Gastrocnemius medialis (tissue), 4 donors: ENCODE results near the gene CCR4. TPM values are rescaled to one million over a fixed set of nuclear protein-coding genes. Genes with fewer than 3 reads are reported as not detected.
"Not testable (repeated sequence)": the region's sequence is repeated elsewhere in the genome, so short reads cannot be mapped to it uniquely, and the experiment has no call there.

Source experiments
- ATAC-seq, 2 donors: fragments of 150-250 bp; one replicate each; pipeline ENCODE4 v1.9.1; 2016
- DNase-seq, 2 donors: peaks; one replicate each; pipeline ENCODE4 v3.0.0-alpha.2; 2019
- H3K27ac ChIP-seq, 4 donors: fragments of 200-600 bp; sonication (generic); 1 replicate in 1 of 4; 2 replicates in 3 of 4; pipeline ENCODE4 v1.5.1; 2016 to 2018; ENCODE audit warnings: mild to moderate bottlenecking in 2 of 4, moderate library complexity in 1 of 4
- H3K27me3 ChIP-seq, 3 donors: fragments of 200-600 bp; sonication (generic) in 2 of 3; 1 replicate in 1 of 3; 2 replicates in 2 of 3; pipeline versions ENCODE4 v1.5.1 to v1.6.0; 2016 to 2019; ENCODE audit warnings: mild to moderate bottlenecking in 1 of 3, moderate library complexity in 1 of 3
- H3K36me3 ChIP-seq, 2 donors: fragments of 200-600 bp; sonication (generic) in 1 of 2; one replicate each; pipeline ENCODE4 v1.5.1; 2017 to 2018
- H3K4me1 ChIP-seq, 2 donors: fragments of 200-600 bp; sonication (generic) in 1 of 2; one replicate each; pipeline ENCODE4 v1.5.1; 2016 to 2017; ENCODE audit warnings: mild to moderate bottlenecking in 2 of 2
- H3K4me3 ChIP-seq, 4 donors: fragments of 200-600 bp; sonication (generic) in 3 of 4; 1 replicate in 1 of 4; 2 replicates in 3 of 4; pipeline ENCODE4 v1.5.1; 2016 to 2019; ENCODE audit warnings: mild to moderate bottlenecking in 2 of 4
- H3K9me3 ChIP-seq, 3 donors: fragments of 200-600 bp; sonication (generic) in 2 of 3; 1 replicate in 1 of 3; 2 replicates in 2 of 3; pipeline ENCODE4 v1.5.1; 2016 to 2019
- POLR2A ChIP-seq, 2 donors: fragments of 450-650 bp; IDR thresholded peaks; one replicate each; pipeline ENCODE4 v1.6.1; 2017; ENCODE audit warnings: antibody characterized with exemption in 2 of 2, mild to moderate bottlenecking in 2 of 2, moderate library complexity in 2 of 2
- in situ Hi-C, 4 donors: fragments of 200-750 bp; cut with MboI; loops; one replicate each; pipeline versions ENCODE4 v1.15.0 to v1.8.0; 2017; ENCODE audit warnings: low sequenced_read_pairs in 4 of 4
- intact Hi-C: fragments of 100-400 bp; cut with DNase I; formaldehyde crosslinking; loops from one replicate; pipeline ENCODE4 v1.15.1; 2023; ENCODE audit warnings: low total_unique reads
- total RNA-seq, 4 donors: library from RNA; depleted of rRNA; stranded (reverse); fragments of >200 nt; gene quantifications; one replicate each; pipeline versions ENCODE4 v1.1.0 to v1.2.3, GENCODE V29; 2016
- TF ChIP-seq, protein P1 (sequence below), 5 experiments: fragments of 450-650 bp in 3 of 5; fragments of 200-600 bp in 2 of 5; sonication (generic) in 2 of 5; IDR thresholded peaks in 4 of 5; conservative IDR thresholded peaks in 1 of 5; 1 replicate in 4 of 5; 2 replicates in 1 of 5; pipeline ENCODE4 v1.5.1; 2016 to 2019; ENCODE audit warnings: antibody characterized with exemption in 5 of 5, mild to moderate bottlenecking in 3 of 5, moderate library complexity in 3 of 5

Gene CCR4
- total RNA-seq, 4 donors from 2014 or later = 0.07 TPM; not detected in 3

DNA sequence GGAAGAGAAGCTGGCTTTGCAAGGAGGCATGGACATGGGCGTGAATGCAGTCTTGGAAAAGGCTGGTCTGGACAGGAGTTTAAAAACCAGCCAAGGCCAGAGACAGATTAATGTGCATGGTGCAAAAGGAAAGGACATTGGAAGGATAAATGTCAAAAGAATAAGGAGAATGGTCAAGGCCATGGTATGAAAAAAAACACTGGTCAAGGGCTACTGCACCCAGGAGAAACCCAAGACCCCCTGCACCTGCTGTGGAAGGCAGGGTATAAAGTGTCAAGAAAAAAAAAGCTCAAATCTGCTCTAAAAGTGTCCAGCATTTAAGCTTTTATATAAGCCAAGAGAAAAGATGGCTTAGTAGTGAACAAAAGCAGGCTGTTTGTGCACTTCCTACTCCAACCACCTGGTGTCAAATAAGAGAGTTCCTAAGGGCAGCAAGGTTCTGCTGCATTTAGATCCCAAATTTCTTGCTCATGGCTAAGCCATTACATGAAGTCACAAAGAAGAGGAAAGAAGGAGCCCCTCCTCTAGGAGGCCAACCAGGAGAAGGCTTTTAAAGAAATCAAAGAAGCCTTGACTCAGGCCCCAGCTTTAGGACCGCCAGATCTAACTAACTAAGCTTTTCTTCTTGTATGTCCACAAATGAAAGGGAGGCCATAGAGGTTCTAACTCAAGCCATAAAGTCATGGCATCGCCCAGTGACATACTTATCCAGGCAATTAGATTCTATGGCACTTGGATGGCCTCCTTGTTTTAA is 16.9 kb downstream of the CCR4 start:
- intact Hi-C loops (no loop called here), in situ Hi-C loops (no loop called here)
- Histone ChIP-seq H3K27ac (no peak overlapping the region), H3K9me3 (no peaks in the 10 kb centered on the region), H3K27me3 (no peaks in the 10 kb centered on the region), H3K4me1 (no peaks in the 10 kb centered on the region), H3K4me3 (no peak overlapping the region), H3K36me3 (no peaks in the 10 kb centered on the region)
- ATAC-seq = no peak
- DNase-seq = no peak
- TF ChIP-seq, protein P1, sequence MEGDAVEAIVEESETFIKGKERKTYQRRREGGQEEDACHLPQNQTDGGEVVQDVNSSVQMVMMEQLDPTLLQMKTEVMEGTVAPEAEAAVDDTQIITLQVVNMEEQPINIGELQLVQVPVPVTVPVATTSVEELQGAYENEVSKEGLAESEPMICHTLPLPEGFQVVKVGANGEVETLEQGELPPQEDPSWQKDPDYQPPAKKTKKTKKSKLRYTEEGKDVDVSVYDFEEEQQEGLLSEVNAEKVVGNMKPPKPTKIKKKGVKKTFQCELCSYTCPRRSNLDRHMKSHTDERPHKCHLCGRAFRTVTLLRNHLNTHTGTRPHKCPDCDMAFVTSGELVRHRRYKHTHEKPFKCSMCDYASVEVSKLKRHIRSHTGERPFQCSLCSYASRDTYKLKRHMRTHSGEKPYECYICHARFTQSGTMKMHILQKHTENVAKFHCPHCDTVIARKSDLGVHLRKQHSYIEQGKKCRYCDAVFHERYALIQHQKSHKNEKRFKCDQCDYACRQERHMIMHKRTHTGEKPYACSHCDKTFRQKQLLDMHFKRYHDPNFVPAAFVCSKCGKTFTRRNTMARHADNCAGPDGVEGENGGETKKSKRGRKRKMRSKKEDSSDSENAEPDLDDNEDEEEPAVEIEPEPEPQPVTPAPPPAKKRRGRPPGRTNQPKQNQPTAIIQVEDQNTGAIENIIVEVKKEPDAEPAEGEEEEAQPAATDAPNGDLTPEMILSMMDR (IDR thresholded peaks at IDR 0.05 in 4 of 5, conservative IDR thresholded peaks at IDR 0.05 in 1 of 5) = no peak
- TF ChIP-seq POLR2A (IDR thresholded peaks at IDR 0.05) = no peak

DNA sequence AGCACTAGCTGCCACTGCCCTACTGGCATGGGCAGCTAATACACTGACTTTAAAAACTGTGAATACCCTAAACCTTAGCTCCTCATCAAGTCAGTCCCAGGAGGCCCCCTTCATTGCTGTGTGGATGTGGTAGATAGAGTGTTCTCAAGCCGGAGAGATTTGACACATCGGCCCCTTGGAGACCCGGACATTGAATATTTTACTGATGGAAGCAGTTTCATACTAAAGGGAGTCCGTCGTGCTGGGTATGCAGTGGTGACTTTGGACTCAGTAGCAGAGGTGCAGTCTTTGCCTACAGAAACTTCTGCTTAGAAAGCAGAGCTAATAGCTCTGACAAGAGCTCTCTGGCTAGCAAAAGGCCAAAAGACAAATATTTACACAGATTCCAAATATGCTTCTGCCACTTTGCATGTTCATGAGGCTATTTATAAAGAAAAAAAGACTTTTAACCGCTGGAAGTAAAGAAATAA is 17.5 kb downstream of the CCR4 start:
- TF ChIP-seq, protein P1 (IDR thresholded peaks at IDR 0.05 in 4 of 5, conservative IDR thresholded peaks at IDR 0.05 in 1 of 5) = no peak
- TF ChIP-seq POLR2A (IDR thresholded peaks at IDR 0.05) = no peak

DNA sequence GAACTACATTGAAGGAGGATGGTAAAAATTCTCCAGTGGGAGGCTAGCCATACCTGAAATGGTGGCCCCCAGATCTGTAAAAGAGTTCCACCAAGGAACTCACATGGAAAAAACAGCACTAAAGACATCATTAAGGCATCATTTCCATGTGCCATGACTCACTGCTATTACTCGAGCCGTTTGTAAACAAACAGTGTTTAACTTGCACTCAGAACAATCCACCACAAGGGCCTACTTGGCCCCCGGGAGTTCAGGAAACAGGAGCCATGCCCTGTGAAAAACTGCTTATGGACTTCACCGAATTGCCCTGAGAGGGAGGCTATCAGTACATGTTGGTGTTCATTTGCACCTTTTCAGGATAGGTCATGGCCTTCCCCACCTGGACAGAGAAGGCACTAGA is 18.2 kb downstream of the CCR4 start:
- intact Hi-C loops = no loop called here
- Histone ChIP-seq H3K27ac (no peak overlapping the region), H3K4me1 (no peaks in the 10 kb centered on the region), H3K9me3 (no peaks in the 10 kb centered on the region), H3K36me3 (no peaks in the 10 kb centered on the region), H3K27me3 (no peaks in the 10 kb centered on the region), H3K4me3 (no peak overlapping the region)
- TF ChIP-seq POLR2A (IDR thresholded peaks at IDR 0.05) = no peak
- TF ChIP-seq, protein P1 (IDR thresholded peaks at IDR 0.05 in 4 of 5, conservative IDR thresholded peaks at IDR 0.05 in 1 of 5) = no peak
- in situ Hi-C loops = no loop called here
- no peak for DNase-seq
- no peak for ATAC-seq

More for the DNA sequence above, 17.5 kb downstream of the CCR4 start:
- no peaks in the 10 kb centered on the region for H3K36me3 ChIP-seq
- no peak overlapping the region for H3K27ac ChIP-seq
- no peaks in the 10 kb centered on the region for H3K4me1 ChIP-seq
- in situ Hi-C loops = no loop called here
- ATAC-seq = no peak
- intact Hi-C loops = no loop called here
- no peaks in the 10 kb centered on the region for H3K27me3 ChIP-seq
- H3K9me3 ChIP-seq = no peaks in the 10 kb centered on the region
- DNase-seq = no peak
- H3K4me3 ChIP-seq = no peak overlapping the region

DNA sequence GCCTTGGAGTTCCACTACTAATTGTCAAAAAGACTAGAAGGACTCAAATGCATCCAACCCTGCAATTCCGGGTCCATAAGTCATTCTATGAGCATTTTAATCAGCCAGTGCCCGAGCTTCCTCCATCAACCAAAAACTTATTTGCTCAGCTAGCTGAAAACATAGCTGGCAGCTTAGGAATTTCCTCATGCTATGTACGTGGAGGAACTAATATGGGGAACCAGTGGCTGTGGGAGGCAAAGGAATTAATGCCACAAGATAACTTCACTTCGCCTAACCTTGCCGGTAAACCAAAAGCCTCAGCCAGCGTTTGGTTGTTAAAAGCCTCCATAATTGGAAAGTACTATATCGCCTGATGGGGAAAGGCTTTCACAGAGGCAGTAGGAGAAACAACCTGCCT is 19.8 kb downstream of the CCR4 start:
- H3K4me1 ChIP-seq, H3K27ac ChIP-seq, H3K4me3 ChIP-seq, intact Hi-C loops, DNase-seq, H3K36me3 ChIP-seq, ATAC-seq, H3K9me3 ChIP-seq, in situ Hi-C loops, H3K27me3 ChIP-seq: not testable (repeated sequence)

DNA sequence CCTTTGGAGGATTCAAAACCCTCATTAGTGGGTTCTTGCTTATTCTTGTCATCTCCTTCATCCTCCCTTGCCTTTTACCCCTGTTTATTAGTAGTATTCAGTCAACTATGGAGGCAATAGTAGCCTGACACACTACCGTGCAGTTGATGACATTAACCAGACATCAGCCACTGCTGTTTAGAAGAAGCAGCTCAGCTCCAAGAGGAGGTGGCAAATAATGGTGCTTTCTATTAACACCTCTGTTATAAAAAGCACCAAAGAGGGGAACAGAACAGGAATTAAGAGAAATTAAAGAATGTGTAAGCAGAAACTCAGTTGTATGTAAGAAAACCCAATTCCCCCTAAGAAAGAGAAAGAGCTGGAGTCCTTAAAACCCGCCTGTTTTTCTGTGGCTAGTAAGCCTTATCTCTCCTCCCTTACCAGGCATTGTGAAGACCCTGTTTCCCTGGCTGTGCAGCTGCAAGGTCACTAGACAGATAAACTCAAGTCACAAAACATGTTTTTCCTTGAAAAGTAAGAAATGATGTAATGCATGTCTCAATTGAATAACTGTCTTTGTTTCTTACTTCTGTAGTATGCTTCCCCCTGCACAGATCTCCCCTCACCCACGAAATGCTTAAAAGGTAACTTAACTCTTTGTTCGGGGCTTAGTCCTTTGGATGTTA is 21.2 kb downstream of the CCR4 start:
- Histone ChIP-seq H3K9me3 (no peaks in the 10 kb centered on the region), H3K4me1 (no peaks in the 10 kb centered on the region), H3K4me3 (no peak overlapping the region), H3K36me3 (no peaks in the 10 kb centered on the region), H3K27me3 (no peaks in the 10 kb centered on the region), H3K27ac (no peak overlapping the region)
- ATAC-seq (no peak), DNase-seq (no peak)
- in situ Hi-C loops (no loop called here), intact Hi-C loops (no loop called here)
- TF ChIP-seq, protein P1 (IDR thresholded peaks at IDR 0.05 in 4 of 5, conservative IDR thresholded peaks at IDR 0.05 in 1 of 5) = no peak
- TF ChIP-seq POLR2A (IDR thresholded peaks at IDR 0.05) = no peak
